Embryonic facial prominence (tissue), 1 donor: ENCODE measurements around the gene ZFYVE19.

Experiments
- DNase-seq: peaks from one replicate; pipeline ENCODE4 v3.0.0-alpha.2; 2016; ENCODE audit errors: extremely low spot score

ZFYVE19 gene

GRCh38 chr15:40775740-40776536 is 31.0 kb upstream of the ZFYVE19 start:
- DNase-seq = no peak

- peak; percentile 5 for DNase-seq
Measured at GRCh38 chr15:40776537-40777141, 30.2 kb upstream of the ZFYVE19 start.

GRCh38 chr15:40782609-40783227 is 24.2 kb upstream of the ZFYVE19 start:
- DNase-seq = peak; percentile 4

GRCh38 chr15:40785164-40785563 is 21.7 kb upstream of the ZFYVE19 start:
- DNase-seq = peak; percentile 3

GRCh38 chr15:40785814-40786213 is 21.1 kb upstream of the ZFYVE19 start:
- no peak for DNase-seq

- DNase-seq = peak; percentile 45
Measured at GRCh38 chr15:40787344-40787841, 19.5 kb upstream of the ZFYVE19 start.

GRCh38 chr15:40787991-40788390 is 18.9 kb upstream of the ZFYVE19 start:
- no peak for DNase-seq

GRCh38 chr15:40789119-40789518 is 17.8 kb upstream of the ZFYVE19 start:
- DNase-seq = no peak

GRCh38 chr15:40789999-40790398 is 16.9 kb upstream of the ZFYVE19 start:
- no peak for DNase-seq

- no peak for DNase-seq
Measured at GRCh38 chr15:40790718-40791117, 16.2 kb upstream of the ZFYVE19 start.

GRCh38 chr15:40792394-40792793 is 14.5 kb upstream of the ZFYVE19 start:
- DNase-seq = no peak

- no peak for DNase-seq
Measured at GRCh38 chr15:40793216-40793989, 13.5 kb upstream of the ZFYVE19 start.

- no peak for DNase-seq
Measured at GRCh38 chr15:40796041-40796440, 10.8 kb upstream of the ZFYVE19 start.

- DNase-seq = no peak
Measured at GRCh38 chr15:40796512-40796911, 10.4 kb upstream of the ZFYVE19 start.

GRCh38 chr15:40799523-40799922 is 7.4 kb upstream of the ZFYVE19 start:
- DNase-seq = no peak

GRCh38 chr15:40803076-40803475 is 3.8 kb upstream of the ZFYVE19 start:
- DNase-seq = no peak

- DNase-seq = no peak
Measured at GRCh38 chr15:40803688-40804087, 3.2 kb upstream of the ZFYVE19 start.

- DNase-seq = no peak
Measured at GRCh38 chr15:40806672-40807027, 239 bp upstream of the ZFYVE19 start.

GRCh38 chr15:40807888-40808461 is 1.1 kb downstream of the ZFYVE19 start:
- DNase-seq = no peak

GRCh38 chr15:40808861-40809450 is 2.1 kb downstream of the ZFYVE19 start:
- DNase-seq = no peak

- DNase-seq = no peak
Measured at GRCh38 chr15:40812721-40813425, 6.0 kb downstream of the ZFYVE19 start.
